Measurements from ENCODE around the gene RNF213. TPM values are rescaled to one million over a fixed set of nuclear protein-coding genes. Genes with fewer than 3 reads are reported as not detected.
A peak's percentile ranks its signal among the peaks of the same experiment; 100 is the strongest.

The RNF213 gene
- total and polyA plus RNA-seq, 2 of the 8 experiments (the other 6 are each of a cell fraction or from before 2014, with no cell fraction given), result 33.8 to 62.8 TPM

DNA sequence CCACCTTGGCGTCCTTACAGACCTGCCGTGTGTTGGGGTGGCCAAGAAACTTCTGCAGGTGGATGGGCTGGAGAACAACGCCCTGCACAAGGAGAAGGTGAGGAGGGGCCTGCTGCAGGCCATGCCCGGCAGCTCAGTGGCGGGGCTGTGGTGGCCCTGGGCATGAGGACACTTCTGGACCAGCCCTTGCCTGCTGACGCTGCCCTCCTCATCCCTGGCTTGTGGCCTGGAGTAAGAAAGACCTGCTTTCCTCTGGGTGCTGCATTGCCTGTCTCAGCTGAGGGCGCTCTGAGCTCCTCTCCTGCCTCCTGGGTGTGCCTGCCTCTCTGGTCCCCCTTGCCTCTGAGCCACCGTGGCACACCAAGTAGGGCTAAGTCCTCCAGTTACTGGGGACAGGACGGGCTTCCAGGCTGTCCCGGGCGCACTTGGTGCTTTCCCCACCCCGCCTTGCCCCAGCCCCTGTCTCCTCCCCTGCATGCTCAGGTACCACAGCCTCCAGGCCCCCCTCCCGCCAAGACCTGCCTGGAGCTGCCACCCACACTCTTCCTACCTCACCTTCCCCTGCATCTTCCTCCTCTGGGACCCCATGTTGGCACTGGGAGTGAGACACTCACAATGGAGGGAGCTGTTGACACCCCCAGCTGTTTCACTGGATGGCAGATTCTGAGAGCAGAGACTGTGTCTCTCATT is 163.0 kb downstream of the RNF213 start:
- 88% methylated on average over 8 of the region's 13 CpGs; no CpG with 5 or more reads in 1 of the 2 experiments for WGBS, 2 experiments (ENCODE audit: extremely low coverage in 1 of 2, insufficient coverage in 1 of 2, insufficient read length in 1 of 2, insufficient replicate concordance in 2 of 2, low coverage in 1 of 2, low lambda C conversion rate in 2 of 2, missing lambda C conversion rate in 1 of 2)

More for the DNA sequence above, 163.0 kb downstream of the RNF213 start:
- Histone ChIP-seq H3K36me3 (ENCODE audit: control insufficient read depth in 2 of 4, insufficient read depth in 4 of 4, low read length in 3 of 4) (no peaks in the 10 kb centered on the region), H3K23ac (ENCODE audit: insufficient read length) (no peak overlapping the region), H3K14ac (ENCODE audit: insufficient read length) (no peak overlapping the region), H2BK12ac (ENCODE audit: low read depth, low read length) (no peak overlapping the region), H4K20me1 (replicated peaks in 1 of 2; ENCODE audit: control insufficient read depth in 1 of 2, insufficient read depth in 2 of 2, low read length in 2 of 2) (peaks cover 7 to 13% of the 10 kb centered on the region in 2 experiments), H3K27me3 (replicated peaks in 1 of 4; ENCODE audit: control insufficient read depth in 3 of 4, extremely low read depth in 1 of 4, insufficient read depth in 3 of 4, low read length in 3 of 4) (no peaks in the 10 kb centered on the region; a peak in 1 of 7 replicates), H3K9ac (replicated peaks in 1 of 4; ENCODE audit: extremely low read depth in 1 of 4, low read depth in 3 of 4, low read length in 3 of 4) (peak overlapping the region in 1 of 4 experiments; percentile 22; a peak in 2 of 7 replicates), H2BK120ac (replicated peaks; ENCODE audit: low read depth, low read length) (no peak overlapping the region), H3K23me2 (ENCODE audit: low read depth, low read length) (no peaks in the 10 kb centered on the region), H3K18ac (ENCODE audit: extremely low read depth, low read length) (no peak overlapping the region), H2BK5ac (ENCODE audit: low read depth, low read length) (no peak overlapping the region), H3K9me3 (ENCODE audit: insufficient read depth in 2 of 2, low read depth in 1 of 2, low read length in 1 of 2) (no peaks in the 10 kb centered on the region), H2BK15ac (ENCODE audit: low read length) (no peak overlapping the region; the same call in 1 of the 2 replicates), H3K4me3 (ENCODE audit: extremely low read depth in 1 of 4, insufficient read depth in 2 of 4, low read depth in 3 of 4, low read length in 4 of 4) (no peak overlapping the region), H2AK5ac (ENCODE audit: low read depth, low read length) (no peak overlapping the region), H2BK20ac (ENCODE audit: low read length) (no peak overlapping the region), H3K27ac (ENCODE audit: low read depth, low read length) (no peak overlapping the region), H4K8ac (ENCODE audit: extremely low read depth, insufficient read depth, low read length) (0 out of 2 replicates have a peak overlapping the region, but pooled peaks have one; percentile 5), H3K4ac (replicated peaks; ENCODE audit: insufficient read length, low read depth, low read length) (no peak overlapping the region), H4K5ac (ENCODE audit: insufficient read length, low read depth, low read length) (no peak overlapping the region), H4K91ac (replicated peaks; ENCODE audit: insufficient read length, low read length) (no peak overlapping the region), H2AFZ (ENCODE audit: low read length) (no peak overlapping the region), H3K4me2 (ENCODE audit: insufficient read depth in 1 of 2, low read depth in 2 of 2, low read length in 2 of 2) (no peak overlapping the region), H3K4me1 (replicated peaks in 1 of 4; ENCODE audit: control insufficient read depth in 3 of 4, insufficient read depth in 4 of 4, low read length in 3 of 4) (peaks cover 0 to 8% (median 2%) of the 10 kb centered on the region in 4 experiments; a peak in 3 of 7 replicates), H3K79me1 (ENCODE audit: low read depth, low read length) (no peaks in the 10 kb centered on the region; the same call in 1 of the 2 replicates), H3K79me2 (ENCODE audit: control insufficient read depth in 1 of 2, insufficient read depth in 2 of 2, low read length in 2 of 2) (no peaks in the 10 kb centered on the region), H3K56ac (replicated peaks; ENCODE audit: insufficient read length, low read depth, low read length) (no peak overlapping the region)
- DNase-seq (ENCODE audit: low read depth in 1 of 2, low spot score in 2 of 2) (peak in 1 of 2 experiments; percentile 41), FAIRE-seq (no peak)
- POLR2A ChIA-PET (ENCODE audit: partially characterized antibody), result no interaction called here
- TF ChIP-seq RAD21 (IDR thresholded peaks at IDR 0.05 in 1 of 2, conservative IDR thresholded peaks at IDR 0.05 in 1 of 2; ENCODE audit: low read depth in 2 of 2, low read length in 2 of 2) (no peak), KDM1A (IDR thresholded peaks at IDR 0.05; ENCODE audit: borderline replicate concordance, low read length) (no peak), EZH2 (IDR thresholded peaks at IDR 0.05; ENCODE audit: low read depth, low read length, severe bottlenecking) (no peak), CBX5 (IDR thresholded peaks at IDR 0.05; ENCODE audit: low read depth, low read length) (no peak), SIRT6 (IDR thresholded peaks at IDR 0.05; ENCODE audit: low read length) (no peak), CEBPB (IDR thresholded peaks at IDR 0.05; ENCODE audit: low read depth, low read length) (no peak)
- TF ChIP-seq, protein P1, sequence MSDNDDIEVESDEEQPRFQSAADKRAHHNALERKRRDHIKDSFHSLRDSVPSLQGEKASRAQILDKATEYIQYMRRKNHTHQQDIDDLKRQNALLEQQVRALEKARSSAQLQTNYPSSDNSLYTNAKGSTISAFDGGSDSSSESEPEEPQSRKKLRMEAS (IDR thresholded peaks at IDR 0.05), result no peak
- CTCF ChIA-PET (ENCODE audit: partially characterized antibody), result interaction anchor here (0.6 to 1.8 kb wide), 11 partner anchors 10 to 1336 kb away, joined by 3 to 7 read pairs (median 3); partner anchors contain the start of gene ENDOV

Data from H1 (cell line).